ENCODE measurements around the gene ANO6.
"Not testable (repeated sequence)": the region's sequence is repeated elsewhere in the genome, so short reads cannot be mapped to it uniquely, and the experiment has no call there.

Gene ANO6

GRCh38 chr12:45317261-45317660 lies 101.4 kb downstream of the ANO6 start:
- DNase-seq: not testable (repeated sequence)

DNA sequence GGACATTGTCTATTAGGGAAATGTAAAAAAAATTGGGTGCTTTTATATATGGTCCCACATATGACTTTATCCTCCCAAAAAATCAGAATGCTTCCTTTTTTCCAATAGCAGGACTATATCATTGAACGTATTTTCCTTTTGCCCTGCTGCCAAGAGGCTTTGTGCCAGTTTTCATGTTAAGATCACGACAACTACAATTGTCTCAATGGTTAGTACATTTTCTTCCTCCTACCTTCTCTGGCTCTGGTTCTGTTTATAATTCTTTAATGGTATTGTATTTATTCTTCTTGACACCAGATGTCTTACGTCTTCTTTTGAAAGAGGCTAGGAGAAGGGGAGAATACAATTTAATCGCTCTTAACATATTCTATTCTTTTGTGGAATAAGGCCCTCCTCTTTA lies 106.9 kb downstream of the ANO6 start:
- DNase-seq: no peak

DNA sequence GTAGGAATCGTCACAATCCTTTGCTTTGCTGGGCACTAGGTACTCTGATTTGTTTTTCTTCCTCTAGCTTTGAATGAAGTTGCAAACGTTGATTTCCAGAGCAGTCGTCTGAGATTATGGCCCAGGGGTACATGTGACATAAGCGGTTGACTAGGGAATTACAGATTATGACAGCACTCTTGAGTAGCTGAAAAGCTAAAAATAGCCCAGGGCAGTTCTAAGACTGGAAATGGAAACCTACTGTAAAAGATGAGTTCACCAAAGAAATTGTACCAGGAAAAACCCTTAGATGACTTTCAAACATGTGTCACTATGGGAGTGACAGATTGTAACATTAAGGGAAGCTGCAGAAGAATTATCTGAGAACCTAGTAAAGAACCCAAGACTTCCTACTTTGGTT lies 108.5 kb downstream of the ANO6 start:
- no peak for DNase-seq

DNA sequence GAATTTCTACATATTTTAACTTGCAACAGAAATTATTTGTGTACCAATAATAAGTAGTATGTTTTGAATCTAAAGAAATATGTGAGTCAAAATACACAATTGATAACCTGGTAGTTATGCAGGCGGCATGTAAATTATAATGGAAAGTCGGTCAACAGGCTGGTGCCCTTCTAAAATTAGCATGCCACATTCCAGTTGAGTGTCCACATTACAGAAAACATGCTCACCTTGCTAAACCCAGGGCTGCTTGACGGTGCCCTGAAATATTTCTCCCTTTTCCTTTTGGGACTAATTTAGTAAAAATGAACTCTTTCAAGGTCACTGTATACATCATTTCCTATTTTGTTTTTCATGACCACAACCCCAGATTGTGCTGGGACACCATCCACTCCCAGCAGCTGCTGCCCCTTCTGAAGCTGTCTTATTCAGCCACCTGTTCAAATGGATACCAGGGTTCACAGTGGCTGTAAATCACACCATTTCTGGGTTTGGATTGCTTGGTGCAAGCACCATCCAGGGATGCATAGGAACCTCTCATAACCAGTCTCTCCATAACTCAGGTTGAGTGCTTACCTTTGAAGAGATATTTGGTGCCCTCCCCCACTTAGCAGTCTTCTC lies 110.6 kb downstream of the ANO6 start:
- DNase-seq: no peak

GRCh38 chr12:45327823-45328383 lies 112.0 kb downstream of the ANO6 start:
- no peak for DNase-seq

GRCh38 chr12:45329238-45329637 lies 113.3 kb downstream of the ANO6 start:
- no peak for DNase-seq

DNA sequence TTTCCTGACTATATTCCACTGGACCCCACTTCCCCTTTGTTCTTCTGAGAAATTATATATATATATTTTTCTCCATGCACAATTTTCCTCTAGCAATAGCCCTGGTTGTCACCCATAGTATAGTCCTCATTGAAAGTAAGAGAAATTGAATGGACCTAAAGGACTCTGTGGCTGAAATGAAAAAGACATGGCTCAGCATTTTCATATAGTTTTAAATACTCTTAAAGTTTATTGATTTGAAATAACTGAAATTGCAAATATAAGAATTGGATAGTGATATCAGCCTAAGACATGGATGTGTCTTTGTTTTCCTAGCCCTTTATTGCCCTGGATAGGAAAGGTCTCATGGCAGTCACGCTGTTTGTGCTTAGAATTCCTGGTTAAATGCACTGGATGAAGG lies 113.8 kb downstream of the ANO6 start:
- DNase-seq: no peak

GRCh38 chr12:45331552-45331951 lies 115.7 kb downstream of the ANO6 start:
- DNase-seq: no peak

GRCh38 chr12:45334396-45334795 lies 118.5 kb downstream of the ANO6 start:
- DNase-seq: no peak

DNA sequence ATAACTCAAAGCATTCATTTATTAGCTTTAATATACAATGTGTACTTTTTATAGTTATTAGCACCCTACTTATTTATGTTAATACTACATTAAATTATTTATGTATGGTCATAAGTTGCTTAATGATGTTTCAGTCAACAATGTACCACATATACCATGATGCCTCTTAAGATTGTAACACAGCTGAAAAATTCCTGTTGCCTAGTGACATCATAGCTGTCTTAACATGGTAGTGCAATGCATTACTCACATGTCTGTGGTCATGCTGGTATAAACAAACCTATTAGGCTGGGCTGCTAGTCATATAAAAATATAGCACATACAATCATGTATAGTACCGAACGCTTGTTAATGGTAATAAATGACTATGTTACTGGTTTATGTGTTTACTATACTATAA lies 120.4 kb downstream of the ANO6 start:
- no peak for DNase-seq

- no peak for DNase-seq
Measured at GRCh38 chr12:45336762-45337596, 121.1 kb downstream of the ANO6 start.

DNA sequence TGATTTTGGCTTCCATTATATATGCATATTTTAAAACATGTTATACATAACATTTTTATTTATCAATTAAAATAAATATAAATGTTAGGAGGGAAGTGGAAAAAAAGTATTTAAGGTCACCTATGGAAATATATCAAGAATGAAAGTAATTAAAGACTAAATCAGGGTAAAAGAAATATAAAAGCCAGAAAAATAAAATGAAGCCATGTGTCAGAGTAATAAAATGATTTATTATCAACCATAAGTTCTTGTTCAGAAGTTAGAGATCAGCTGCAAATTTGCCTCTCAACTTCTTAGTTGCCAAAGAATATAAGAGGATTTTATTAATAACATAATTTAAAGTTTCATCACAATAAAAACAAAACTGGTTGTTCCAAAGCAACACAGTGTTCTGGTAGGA lies 121.9 kb downstream of the ANO6 start:
- DNase-seq: no peak

- DNase-seq: no peak
Measured at GRCh38 chr12:45338272-45338671, 122.4 kb downstream of the ANO6 start.

DNA sequence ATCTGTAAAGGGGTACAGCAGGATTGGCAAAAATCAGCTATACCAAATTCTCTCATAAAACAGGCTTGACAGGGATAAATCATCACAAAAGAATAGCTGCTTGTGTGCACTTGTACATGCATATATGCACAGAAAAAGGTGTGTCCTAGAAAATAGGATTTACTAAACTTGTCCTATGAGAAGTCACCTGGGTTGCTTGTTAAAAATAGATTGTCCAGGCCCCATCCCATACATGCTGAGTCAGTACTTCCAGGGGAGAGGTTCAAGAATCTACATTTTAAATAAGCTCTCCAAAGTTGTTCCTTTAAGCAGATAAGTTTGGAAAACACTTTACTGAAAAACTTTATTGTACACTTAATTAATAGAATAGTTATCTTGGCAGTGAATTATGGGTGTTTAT lies 123.1 kb downstream of the ANO6 start:
- DNase-seq: no peak

DNA sequence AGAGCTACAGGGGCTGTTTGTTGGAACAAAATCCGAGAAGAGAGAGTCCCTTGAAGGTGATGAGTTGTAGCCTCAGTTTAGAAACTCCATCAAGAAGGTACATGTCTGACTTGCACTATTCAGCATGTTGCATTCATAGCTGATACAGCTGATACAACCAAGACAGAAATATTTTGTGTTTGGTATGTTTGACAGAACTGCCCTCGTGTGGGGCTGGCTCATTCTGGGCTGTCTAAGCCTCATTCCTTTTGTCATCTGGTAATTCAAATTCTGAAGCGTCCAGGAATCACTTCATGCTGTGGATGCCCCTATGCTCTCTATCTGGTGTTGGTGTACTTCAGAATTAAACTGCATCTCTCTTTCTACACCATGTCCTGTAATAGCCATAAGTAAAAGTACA lies 126.3 kb downstream of the ANO6 start:
- no peak for DNase-seq

GRCh38 chr12:45342848-45343247 lies 127.0 kb downstream of the ANO6 start:
- no peak for DNase-seq

DNA sequence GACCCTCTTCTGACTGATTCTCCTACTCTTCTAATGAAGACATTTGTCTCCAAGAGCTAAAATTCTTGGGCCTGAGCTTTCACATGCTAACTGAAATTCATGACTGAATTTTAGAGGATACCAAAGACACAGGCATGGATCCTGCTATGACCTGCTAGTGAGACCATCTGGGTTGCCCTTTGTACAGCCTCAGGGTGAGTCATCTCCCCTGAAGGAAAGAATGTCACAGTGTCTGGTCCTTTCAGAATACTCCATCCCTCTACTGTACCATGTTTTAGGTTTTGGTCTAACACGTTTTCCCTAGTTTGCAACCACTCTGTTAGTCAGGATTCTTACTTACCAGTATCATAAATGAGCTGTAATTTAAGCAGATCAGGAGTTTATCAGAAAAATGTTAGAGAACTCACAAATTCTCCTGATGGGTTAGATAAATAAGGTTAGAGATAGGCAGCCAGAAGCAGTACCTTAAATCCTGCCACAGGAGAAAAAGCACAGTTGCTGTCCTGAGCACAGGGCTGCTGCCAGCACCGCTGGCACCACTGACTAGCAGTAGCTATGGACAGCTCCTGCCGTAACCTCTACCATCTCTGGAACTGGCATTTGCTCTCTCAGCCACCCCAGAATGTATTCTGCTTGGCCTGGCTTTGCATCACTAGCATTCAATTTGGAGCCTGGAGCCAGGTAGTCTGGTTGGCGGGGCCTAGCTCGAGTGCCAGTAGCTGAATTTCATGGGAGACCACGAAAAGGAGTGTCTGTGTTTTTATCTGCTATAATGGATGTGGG lies 127.6 kb downstream of the ANO6 start:
- DNase-seq: no peak

GRCh38 chr12:45348311-45348710 lies 132.4 kb downstream of the ANO6 start:
- no peak for DNase-seq

GRCh38 chr12:45348986-45349385 lies 133.1 kb downstream of the ANO6 start:
- DNase-seq: no peak

GRCh38 chr12:45349916-45350315 lies 134.0 kb downstream of the ANO6 start:
- DNase-seq: no peak

GRCh38 chr12:45350861-45351260 lies 135.0 kb downstream of the ANO6 start:
- no peak for DNase-seq

DNA sequence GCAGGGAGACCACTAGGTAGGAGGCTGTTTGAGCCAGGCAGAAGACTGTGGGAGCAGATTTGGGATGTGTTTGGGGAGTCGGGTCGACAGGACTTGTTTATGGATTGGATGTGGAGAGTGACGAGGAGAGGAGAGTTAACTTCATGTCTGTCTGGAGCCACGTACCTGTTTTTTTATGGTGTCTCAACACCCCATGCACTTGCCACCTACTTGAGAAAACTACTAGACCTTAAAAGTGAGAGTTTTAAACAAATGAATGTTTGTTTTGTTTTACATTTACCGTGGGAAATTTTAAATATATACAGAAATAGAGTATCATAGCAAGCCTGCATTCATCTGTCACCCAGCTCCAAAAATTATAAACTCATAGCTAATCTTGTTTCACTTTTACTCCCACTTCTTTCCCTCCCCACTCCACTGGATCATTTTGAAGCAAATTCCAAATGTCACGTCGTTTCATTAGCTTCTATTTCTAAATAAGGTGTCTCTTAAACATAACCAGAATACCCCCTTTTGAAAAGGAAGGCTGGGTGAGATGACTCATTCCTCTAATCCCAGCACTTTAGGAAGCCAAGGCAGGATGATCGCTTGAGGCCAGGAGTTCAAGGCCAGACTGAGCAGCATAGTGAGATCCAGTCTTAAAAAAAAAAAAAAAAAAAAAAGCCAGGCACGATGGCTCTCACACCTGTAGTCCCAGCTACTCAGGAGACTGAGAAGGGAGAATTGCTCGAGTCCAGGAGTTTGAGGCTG lies 136.2 kb downstream of the ANO6 start:
- DNase-seq: no peak

GRCh38 chr12:45353944-45354343 lies 138.0 kb downstream of the ANO6 start:
- no peak for DNase-seq
